ENCODE data around the gene RHD.
"Not testable (repeated sequence)": the region's sequence is repeated elsewhere in the genome, so short reads cannot be mapped to it uniquely, and the experiment has no call there.

- TF ChIP-seq CTCF (IDR thresholded peaks at IDR 0.05; ENCODE audit: insufficient read depth, low read length, poor library complexity, severe bottlenecking); EZH2phosphoT487 (conservative IDR thresholded peaks at IDR 0.05; ENCODE audit: low read length): not testable (repeated sequence)
Observed at GRCh38 chr1:25278790-25279189, 6.5 kb downstream of the RHD start.
